Neuronal stem cell (in vitro differentiated cells): Measurements from ENCODE around the gene SELENOP.

Experiments
- DNase-seq: peaks from one replicate; pipeline ENCODE4 v3.0.0-alpha.2; 2013; ENCODE audit warnings: low spot score
- H2AFZ ChIP-seq: one replicate; pipeline ENCODE4 v1.6.1; 2013; ENCODE audit warnings: mild to moderate bottlenecking, low read length, inconsistent platforms
- H2AK5ac ChIP-seq: 2 replicates; pipeline ENCODE4 v1.6.1; 2013; ENCODE audit warnings: low read depth, mild to moderate bottlenecking, inconsistent platforms, low read length, moderate library complexity, mixed read lengths
- H2BK120ac ChIP-seq: 2 replicates; pipeline ENCODE4 v1.6.1; 2013; ENCODE audit warnings: low read depth, mild to moderate bottlenecking, inconsistent platforms, low read length, moderate library complexity, mixed read lengths
- H2BK12ac ChIP-seq: one replicate; pipeline ENCODE4 v1.6.1; 2013; ENCODE audit warnings: low read length, inconsistent platforms
- H2BK15ac ChIP-seq: 2 replicates; pipeline ENCODE4 v1.6.1; 2013; ENCODE audit warnings: mild to moderate bottlenecking, low read length, inconsistent platforms, mixed read lengths
- H2BK5ac ChIP-seq: one replicate; pipeline ENCODE4 v1.6.1; 2013; ENCODE audit warnings: inconsistent platforms, mild to moderate bottlenecking, low read length, moderate library complexity
- H3K14ac ChIP-seq: one replicate; pipeline ENCODE4 v1.6.1; 2013; ENCODE audit warnings: low read length, inconsistent platforms
- H3K18ac ChIP-seq: 2 replicates; pipeline ENCODE4 v1.6.1; 2013; ENCODE audit warnings: low read length, inconsistent platforms
- H3K23ac ChIP-seq: 2 replicates; pipeline ENCODE4 v1.6.1; 2013; ENCODE audit warnings: low read depth, mild to moderate bottlenecking, mixed read lengths, low read length, inconsistent platforms; ENCODE audit not compliant: poor library complexity
- H3K27ac ChIP-seq: replicated peaks from 3 replicates; pipeline ENCODE4 v1.5.1; 2013; ENCODE audit warnings: low read length, inconsistent platforms
- H3K27me3 ChIP-seq, 3 experiments: 2 replicates each; pipeline ENCODE4 v1.6.1; 2013; ENCODE audit warnings: low read length in 3 of 3, mild to moderate bottlenecking in 2 of 3, inconsistent platforms in 1 of 3, low read depth in 1 of 3, mixed read lengths in 1 of 3, moderate library complexity in 1 of 3; ENCODE audit not compliant: control insufficient read depth in 3 of 3, insufficient read depth in 3 of 3
- H3K36me3 ChIP-seq, 2 donors: replicated peaks in 1 of 2; 2 replicates each; pipeline ENCODE4 v1.6.1; 2013; ENCODE audit warnings: low read length in 2 of 2; ENCODE audit not compliant: control insufficient read depth in 2 of 2, insufficient read depth in 2 of 2
- H3K4ac ChIP-seq: 2 replicates; pipeline ENCODE4 v1.6.1; 2013; ENCODE audit warnings: inconsistent platforms, mild to moderate bottlenecking, low read length, moderate library complexity
- H3K4me1 ChIP-seq, 2 donors: 1 replicate in 1 of 2; 2 replicates in 1 of 2; pipeline ENCODE4 v1.6.1; 2013; ENCODE audit warnings: low read length in 2 of 2, low read depth in 1 of 2; ENCODE audit not compliant: control insufficient read depth in 2 of 2, insufficient read depth in 1 of 2
- H3K4me2 ChIP-seq: one replicate; pipeline ENCODE4 v1.6.1; 2013; ENCODE audit warnings: mild to moderate bottlenecking, low read length, inconsistent platforms; ENCODE audit not compliant: insufficient read depth, poor library complexity, severe bottlenecking
- H3K4me3 ChIP-seq, 2 donors: 2 replicates each; pipeline ENCODE4 v1.5.1; 2013; ENCODE audit warnings: low read length in 2 of 2, mild to moderate bottlenecking in 2 of 2, inconsistent platforms in 1 of 2, moderate library complexity in 1 of 2
- H3K79me1 ChIP-seq: one replicate; pipeline ENCODE4 v1.6.1; 2013; ENCODE audit warnings: low read depth, mild to moderate bottlenecking, inconsistent platforms, low read length, moderate library complexity
- H3K9ac ChIP-seq: one replicate; pipeline ENCODE4 v1.6.1; 2013; ENCODE audit warnings: mild to moderate bottlenecking, low read depth, low read length, inconsistent platforms; ENCODE audit not compliant: poor library complexity
- H3K9me3 ChIP-seq, 2 donors: replicated peaks in 1 of 2; 2 replicates each; pipeline versions ENCODE3 to v1.6.1; 2013; ENCODE audit warnings: low read length in 2 of 2, mild to moderate bottlenecking in 2 of 2, inconsistent platforms in 1 of 2, low read depth in 1 of 2, mixed read lengths in 1 of 2, moderate library complexity in 1 of 2; ENCODE audit not compliant: control insufficient read depth in 2 of 2, insufficient read depth in 1 of 2
- H4K8ac ChIP-seq: one replicate; pipeline ENCODE4 v1.6.1; 2013; ENCODE audit warnings: low read depth, mild to moderate bottlenecking, inconsistent platforms, low read length, moderate library complexity
- H4K91ac ChIP-seq: one replicate; pipeline ENCODE4 v1.6.1; 2013; ENCODE audit warnings: low read length, low read depth, mild to moderate bottlenecking, inconsistent platforms; ENCODE audit not compliant: poor library complexity
- WGBS, 2 donors: extraction: QIAGEN DNeasy Blood & Tissue Kit; methylation state at CpG; one replicate each; pipeline ENCODE4 v1.1.7; 2013; ENCODE audit warnings: missing lambda C conversion rate in 2 of 2, mixed read lengths in 1 of 2; ENCODE audit not compliant: insufficient read length in 2 of 2, insufficient replicate concordance in 1 of 2; ENCODE audit errors: extremely low coverage in 2 of 2; 5-methylcytosine and 5-hydroxymethylcytosine counted together

The SELENOP gene

GRCh38 chr5:42791151-42791550 is 20.5 kb downstream of the SELENOP start:
- no peaks in the 10 kb centered on the region for H3K4me1 ChIP-seq
- no peak overlapping the region for H3K4ac ChIP-seq
- no peak overlapping the region for H2BK15ac ChIP-seq
- H3K9me3 ChIP-seq: peaks cover 0 to 6% of the 10 kb centered on the region in 2 donors
- peaks cover 0 to 2% of the 10 kb centered on the region in 2 donors for H3K36me3 ChIP-seq
- no peak overlapping the region for H3K4me2 ChIP-seq
- H3K9ac ChIP-seq: no peak overlapping the region
- no peak for DNase-seq
- no peak overlapping the region for H3K4me3 ChIP-seq
- no peak overlapping the region for H2BK5ac ChIP-seq
- no peaks in the 10 kb centered on the region for H3K79me1 ChIP-seq
- H4K91ac ChIP-seq: no peak overlapping the region
- no peak overlapping the region for H4K8ac ChIP-seq
- no peaks in the 10 kb centered on the region for H3K27me3 ChIP-seq
- no peak overlapping the region for H2AK5ac ChIP-seq
- H2BK120ac ChIP-seq: no peak overlapping the region
- H2BK12ac ChIP-seq: no peak overlapping the region
- H3K27ac ChIP-seq: no peak overlapping the region
- no peak overlapping the region for H3K23ac ChIP-seq
- H3K18ac ChIP-seq: no peak overlapping the region
- no peak overlapping the region for H3K14ac ChIP-seq
- H2AFZ ChIP-seq: no peak overlapping the region

GRCh38 chr5:42787845-42788244 is 23.8 kb downstream of the SELENOP start:
- peaks cover 0 to 2% of the 10 kb centered on the region in 2 donors for H3K36me3 ChIP-seq
- no peak overlapping the region for H4K8ac ChIP-seq
- H3K4me2 ChIP-seq: no peak overlapping the region
- DNase-seq: no peak
- H3K9ac ChIP-seq: no peak overlapping the region
- no peaks in the 10 kb centered on the region for H3K79me1 ChIP-seq
- H2BK12ac ChIP-seq: no peak overlapping the region
- no peaks in the 10 kb centered on the region for H3K4me1 ChIP-seq
- H2BK120ac ChIP-seq: no peak overlapping the region
- peaks cover 0 to 6% of the 10 kb centered on the region in 2 donors for H3K9me3 ChIP-seq
- no CpG with 5 or more reads among the region's 1 CpG for WGBS, 2 donors
- no peak overlapping the region for H3K4me3 ChIP-seq
- H2AK5ac ChIP-seq: no peak overlapping the region
- H2BK5ac ChIP-seq: no peak overlapping the region
- no peak overlapping the region for H4K91ac ChIP-seq
- H2AFZ ChIP-seq: no peak overlapping the region
- no peak overlapping the region for H3K14ac ChIP-seq
- no peak overlapping the region for H3K18ac ChIP-seq
- no peak overlapping the region for H2BK15ac ChIP-seq
- no peak overlapping the region for H3K23ac ChIP-seq
- no peak overlapping the region for H3K27ac ChIP-seq
- H3K4ac ChIP-seq: no peak overlapping the region
- H3K27me3 ChIP-seq: no peaks in the 10 kb centered on the region

- H2BK120ac ChIP-seq: no peak overlapping the region
- H3K79me1 ChIP-seq: no peaks in the 10 kb centered on the region
- no peak overlapping the region for H4K91ac ChIP-seq
- H3K9me3 ChIP-seq: peaks cover 0 to 4% of the 10 kb centered on the region in 2 donors
- no peak overlapping the region for H3K18ac ChIP-seq
- no peak overlapping the region for H3K14ac ChIP-seq
- H2AK5ac ChIP-seq: no peak overlapping the region
- no peak overlapping the region for H4K8ac ChIP-seq
- H3K9ac ChIP-seq: no peak overlapping the region
- H2BK15ac ChIP-seq: no peak overlapping the region
- H3K4me1 ChIP-seq: no peaks in the 10 kb centered on the region
- no peak for DNase-seq
- no peaks in the 10 kb centered on the region for H3K27me3 ChIP-seq
- no peak overlapping the region for H3K27ac ChIP-seq
- no peak overlapping the region for H2BK12ac ChIP-seq
- H2AFZ ChIP-seq: no peak overlapping the region
- H3K4me3 ChIP-seq: no peak overlapping the region
- no peak overlapping the region for H3K4ac ChIP-seq
- no peak overlapping the region for H3K4me2 ChIP-seq
- no peak overlapping the region for H2BK5ac ChIP-seq
- H3K23ac ChIP-seq: no peak overlapping the region
- peaks cover 0 to 2% of the 10 kb centered on the region in 2 donors for H3K36me3 ChIP-seq
These were observed 24.6 kb downstream of the SELENOP start for GRCh38 chr5:42787073-42787472.

DNA sequence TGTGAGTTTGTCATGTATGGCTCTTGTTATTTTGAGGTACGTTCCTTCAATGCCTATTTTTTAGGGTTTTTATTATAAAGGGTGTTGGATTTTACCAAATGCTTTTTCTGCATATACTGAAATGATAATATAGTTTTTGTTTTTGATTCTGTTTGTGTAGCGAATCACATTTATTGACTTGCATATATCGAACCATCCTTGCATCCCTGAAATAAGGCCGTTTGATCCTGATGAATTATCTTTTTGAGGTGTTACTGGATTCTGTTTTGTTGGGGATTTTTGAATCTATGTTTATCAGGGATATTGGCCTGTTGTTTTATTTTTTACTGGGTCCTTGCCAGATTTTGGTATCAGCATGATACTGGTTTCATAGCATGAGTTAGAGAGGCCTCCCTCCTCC is 25.9 kb downstream of the SELENOP start:
- Histone ChIP-seq H3K4me3 (no peak overlapping the region), H2BK12ac (no peak overlapping the region), H4K91ac (no peak overlapping the region), H2AFZ (no peak overlapping the region), H4K8ac (no peak overlapping the region), H3K4ac (no peak overlapping the region), H2AK5ac (no peak overlapping the region), H3K79me1 (no peaks in the 10 kb centered on the region), H3K27me3 (no peaks in the 10 kb centered on the region), H3K4me1 (no peaks in the 10 kb centered on the region), H2BK5ac (no peak overlapping the region), H3K9ac (no peak overlapping the region), H3K18ac (no peak overlapping the region), H2BK15ac (no peak overlapping the region), H3K36me3 (peaks cover 0 to 2% of the 10 kb centered on the region in 2 donors), H3K4me2 (no peak overlapping the region), H3K27ac (no peak overlapping the region), H3K23ac (no peak overlapping the region), H3K14ac (no peak overlapping the region), H2BK120ac (no peak overlapping the region), H3K9me3 (peaks cover 0 to 4% of the 10 kb centered on the region in 2 donors)
- no CpG with 5 or more reads among the region's 4 CpGs for WGBS, 2 donors
- DNase-seq: no peak
